ENCODE results near the gene SNN. TPM values are rescaled to one million over a fixed set of nuclear protein-coding genes. Genes with fewer than 3 reads are reported as not detected.

SNN gene
- total and polyA plus RNA-seq, 2 of the 4 experiments (the other 2 are of a cell fraction), result 10.0 to 13.0 TPM

DNA sequence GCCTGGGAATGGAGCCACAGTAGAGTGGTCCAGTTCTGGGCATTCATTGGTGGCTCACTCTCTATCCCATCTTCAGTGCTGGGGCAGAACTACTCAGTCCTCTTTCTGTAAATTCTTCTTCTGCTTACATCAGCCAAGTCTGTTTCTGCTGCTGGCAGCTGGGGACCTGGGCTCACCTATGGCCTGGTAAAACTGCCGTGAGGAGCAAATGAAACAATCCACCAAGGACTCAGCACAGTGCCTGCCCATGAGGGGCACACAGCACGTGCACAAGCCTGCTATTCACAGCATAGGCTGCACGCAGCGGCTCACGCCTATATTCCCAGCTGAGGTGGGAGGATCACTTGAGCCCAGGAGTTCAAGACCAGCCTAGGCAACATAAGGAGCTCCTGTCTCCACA lies 30.9 kb upstream of the SNN start:
- H3K27me3 ChIP-seq (ENCODE audit: control insufficient read depth, insufficient read depth, low read length), result no peaks in the 10 kb centered on the region
- POLR2A ChIA-PET (ENCODE audit: unreplicated experiment), result no interaction called here
- no peak overlapping the region for H3K14ac ChIP-seq (replicated peaks; ENCODE audit: low read depth, low read length)
- H2BK15ac ChIP-seq (ENCODE audit: low read depth, low read length), result peak overlapping the region; percentile 66; the same call in 2 of the 3 replicates
- H3K4me1 ChIP-seq (ENCODE audit: control insufficient read depth, insufficient read depth, low read length), result peaks cover 29% of the 10 kb centered on the region
- H2BK5ac ChIP-seq (ENCODE audit: low read depth, low read length, poor library complexity, severe bottlenecking), result no peak overlapping the region
- intact Hi-C loops (cut with micrococcal nuclease) (no loop called here), dilution Hi-C loops (cut with HindIII; ENCODE audit: low sequenced_read_pairs, unreplicated experiment) (no loop called here), in situ Hi-C loops (cut with MboI; ENCODE audit: low sequenced_read_pairs) (no loop called here)
- no peak overlapping the region for H3K27ac ChIP-seq (ENCODE audit: insufficient read depth, low read length)
- H3K9ac ChIP-seq (ENCODE audit: low read depth, low read length), result no peak overlapping the region
- BruUV-seq (replicated peaks), result no TSS peak
- H2BK20ac ChIP-seq (ENCODE audit: low read depth, low read length), result peak overlapping the region; percentile 35
- peak overlapping the region; percentile 35 for H4K91ac ChIP-seq (ENCODE audit: insufficient read depth, low read depth, low read length)
- no peak overlapping the region for H3K56ac ChIP-seq (ENCODE audit: extremely low read depth, insufficient read depth, low read length)
- no peaks in the 10 kb centered on the region for H3K9me3 ChIP-seq (ENCODE audit: control insufficient read depth, insufficient read depth, low read length)
- WGBS, 2 experiments (ENCODE audit: extremely low coverage in 2 of 2, insufficient read length in 1 of 2), result 100% methylated on average over 1 of the region's 5 CpGs; no CpG with 5 or more reads in 1 of the 2 experiments
- ATAC-seq (ENCODE audit: low read depth) (no peak), DNase-seq (no peak)
- no peaks in the 10 kb centered on the region for H3K36me3 ChIP-seq (ENCODE audit: control insufficient read depth, insufficient read depth, low read length)
- H2BK120ac ChIP-seq (ENCODE audit: low read depth, low read length), result peak overlapping the region; percentile 76
- H2AK9ac ChIP-seq (replicated peaks; ENCODE audit: low read depth, low read length, poor library complexity), result no peak overlapping the region
- H3K4ac ChIP-seq (ENCODE audit: low read depth, low read length), result peak overlapping the region; percentile 17
- no peak overlapping the region for H3K4me3 ChIP-seq (ENCODE audit: insufficient read depth, low read depth, low read length)
- H2AK5ac ChIP-seq (ENCODE audit: low read depth, low read length), result peak overlapping the region; percentile 93
- peak overlapping the region; percentile 37; the same call in 1 of the 2 replicates for H4K5ac ChIP-seq (ENCODE audit: low read depth, low read length)
- H3K79me1 ChIP-seq (ENCODE audit: low read depth in 1 of 2, low read length in 2 of 2), result no peaks in the 10 kb centered on the region; a peak in 1 of 4 replicates
- H3K4me2 ChIP-seq (ENCODE audit: low read depth, low read length), result no peak overlapping the region
- no peak overlapping the region for H3K23ac ChIP-seq (ENCODE audit: low read depth, low read length)
- TF ChIP-seq MAZ (IDR thresholded peaks at IDR 0.05; ENCODE audit: borderline replicate concordance, low read depth, low read length) (no peak), BHLHE40 (IDR thresholded peaks at IDR 0.05; ENCODE audit: low read depth, low read length) (no peak), SMC3 (IDR thresholded peaks at IDR 0.05; ENCODE audit: low read depth, low read length) (no peak), MAFK (IDR thresholded peaks at IDR 0.05; ENCODE audit: low read depth, low read length) (no peak), RFX5 (IDR thresholded peaks at IDR 0.05; ENCODE audit: low read depth, low read length) (no peak), CHD1 (IDR thresholded peaks at IDR 0.05; ENCODE audit: low read depth, low read length) (no peak), RCOR1 (IDR thresholded peaks at IDR 0.05; ENCODE audit: insufficient replicate concordance, low read length) (no peak), RAD21 (IDR thresholded peaks at IDR 0.05; ENCODE audit: low read length) (no peak), CEBPB (IDR thresholded peaks at IDR 0.05; ENCODE audit: low read depth, low read length) (no peak), NFE2L2 (IDR thresholded peaks at IDR 0.05; ENCODE audit: low read depth, low read length) (no peak), FOS (IDR thresholded peaks at IDR 0.05; ENCODE audit: low read depth, low read length) (no peak), MXI1 (IDR thresholded peaks at IDR 0.05; ENCODE audit: borderline replicate concordance, low read depth, low read length) (no peak)
- TF ChIP-seq, protein P1, sequence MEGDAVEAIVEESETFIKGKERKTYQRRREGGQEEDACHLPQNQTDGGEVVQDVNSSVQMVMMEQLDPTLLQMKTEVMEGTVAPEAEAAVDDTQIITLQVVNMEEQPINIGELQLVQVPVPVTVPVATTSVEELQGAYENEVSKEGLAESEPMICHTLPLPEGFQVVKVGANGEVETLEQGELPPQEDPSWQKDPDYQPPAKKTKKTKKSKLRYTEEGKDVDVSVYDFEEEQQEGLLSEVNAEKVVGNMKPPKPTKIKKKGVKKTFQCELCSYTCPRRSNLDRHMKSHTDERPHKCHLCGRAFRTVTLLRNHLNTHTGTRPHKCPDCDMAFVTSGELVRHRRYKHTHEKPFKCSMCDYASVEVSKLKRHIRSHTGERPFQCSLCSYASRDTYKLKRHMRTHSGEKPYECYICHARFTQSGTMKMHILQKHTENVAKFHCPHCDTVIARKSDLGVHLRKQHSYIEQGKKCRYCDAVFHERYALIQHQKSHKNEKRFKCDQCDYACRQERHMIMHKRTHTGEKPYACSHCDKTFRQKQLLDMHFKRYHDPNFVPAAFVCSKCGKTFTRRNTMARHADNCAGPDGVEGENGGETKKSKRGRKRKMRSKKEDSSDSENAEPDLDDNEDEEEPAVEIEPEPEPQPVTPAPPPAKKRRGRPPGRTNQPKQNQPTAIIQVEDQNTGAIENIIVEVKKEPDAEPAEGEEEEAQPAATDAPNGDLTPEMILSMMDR (conservative IDR thresholded peaks at IDR 0.05; ENCODE audit: low read depth, low read length), result no peak
- TF ChIP-seq, protein P2, sequence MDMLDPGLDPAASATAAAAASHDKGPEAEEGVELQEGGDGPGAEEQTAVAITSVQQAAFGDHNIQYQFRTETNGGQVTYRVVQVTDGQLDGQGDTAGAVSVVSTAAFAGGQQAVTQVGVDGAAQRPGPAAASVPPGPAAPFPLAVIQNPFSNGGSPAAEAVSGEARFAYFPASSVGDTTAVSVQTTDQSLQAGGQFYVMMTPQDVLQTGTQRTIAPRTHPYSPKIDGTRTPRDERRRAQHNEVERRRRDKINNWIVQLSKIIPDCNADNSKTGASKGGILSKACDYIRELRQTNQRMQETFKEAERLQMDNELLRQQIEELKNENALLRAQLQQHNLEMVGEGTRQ (IDR thresholded peaks at IDR 0.05; ENCODE audit: low read depth, low read length), result no peak
- TF ChIP-seq, protein P3, sequence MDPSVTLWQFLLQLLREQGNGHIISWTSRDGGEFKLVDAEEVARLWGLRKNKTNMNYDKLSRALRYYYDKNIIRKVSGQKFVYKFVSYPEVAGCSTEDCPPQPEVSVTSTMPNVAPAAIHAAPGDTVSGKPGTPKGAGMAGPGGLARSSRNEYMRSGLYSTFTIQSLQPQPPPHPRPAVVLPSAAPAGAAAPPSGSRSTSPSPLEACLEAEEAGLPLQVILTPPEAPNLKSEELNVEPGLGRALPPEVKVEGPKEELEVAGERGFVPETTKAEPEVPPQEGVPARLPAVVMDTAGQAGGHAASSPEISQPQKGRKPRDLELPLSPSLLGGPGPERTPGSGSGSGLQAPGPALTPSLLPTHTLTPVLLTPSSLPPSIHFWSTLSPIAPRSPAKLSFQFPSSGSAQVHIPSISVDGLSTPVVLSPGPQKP (IDR thresholded peaks at IDR 0.05; ENCODE audit: borderline replicate concordance, low read depth, low read length), result no peak
- peak overlapping the region; percentile 4 for H2AFZ ChIP-seq (replicated peaks; ENCODE audit: low read length, poor library complexity)
- H4K8ac ChIP-seq (ENCODE audit: low read depth in 2 of 2, low read length in 2 of 2), result peak overlapping the region in 1 of 2 experiments; percentile 50; a peak in 2 of 4 replicates
- peak overlapping the region; percentile 38 for H3K18ac ChIP-seq (ENCODE audit: low read depth, low read length)
- peaks cover 12% of the 10 kb centered on the region for H3K9me1 ChIP-seq (ENCODE audit: insufficient read depth, low read length)
- H4K20me1 ChIP-seq (ENCODE audit: insufficient read depth, low read length), result peaks cover 3% of the 10 kb centered on the region; the same call in 1 of the 2 replicates
- CTCF ChIA-PET, result no interaction called here
